OCI-LY7 (cell line): ENCODE data around the gene SNX19. TPM values are rescaled to one million over a fixed set of nuclear protein-coding genes. Genes with fewer than 3 reads are reported as not detected.

Experiments used
- BruUV-seq: library from RNA; stranded (reverse); fragments of 400-500 nt; replicated peaks from 2 replicates; lab custom pipeline; 2021; lab: Mats Ljungman, UMichigan
- CTCF ChIA-PET: fragments of 300-600 bp; sonication (Branson Sonifier 250); formaldehyde crosslinking; loops from one replicate; lab custom pipeline; 2022; ENCODE audit warnings: antibody characterized with exemption; ENCODE audit not compliant: unreplicated experiment; lab: Charles Lee
- POLR2A ChIA-PET: fragments of 300-600 bp; sonication (Branson Sonifier 250); formaldehyde crosslinking; loops from one replicate; lab custom pipeline; 2022; ENCODE audit warnings: antibody characterized with exemption; lab: Charles Lee
- DNase-seq: peaks from one replicate; pipeline ENCODE4 v3.0.0-alpha.2; 2015; ENCODE audit warnings: low spot score
- H2AFZ ChIP-seq: fragments of 200-600 bp; sonication (generic), shearing (Covaris generic); 2 replicates; pipeline ENCODE4 v1.6.1; 2014; ENCODE audit warnings: mild to moderate bottlenecking, antibody characterized with exemption, low read length, moderate library complexity
- H3K27ac ChIP-seq: fragments of 200-600 bp; sonication (generic); 2 replicates; pipeline ENCODE4 v1.5.1; 2014; ENCODE audit warnings: mixed run types, low read depth, mild to moderate bottlenecking, moderate library complexity, low read length, inconsistent platforms; ENCODE audit not compliant: poor library complexity, severe bottlenecking
- H3K36me3 ChIP-seq: fragments of 200-600 bp; sonication (generic); 2 replicates; pipeline ENCODE4 v1.6.1; 2014; ENCODE audit warnings: mild to moderate bottlenecking, antibody characterized with exemption, low read length, moderate library complexity, mixed read lengths; ENCODE audit not compliant: insufficient read depth
- H3K4me1 ChIP-seq: fragments of 200-600 bp; sonication (generic); 2 replicates; pipeline ENCODE4 v1.5.1; 2014; ENCODE audit warnings: mild to moderate bottlenecking, low read length; ENCODE audit not compliant: insufficient read depth, poor library complexity, severe bottlenecking
- H3K4me2 ChIP-seq: fragments of 200-600 bp; sonication (generic); 2 replicates; pipeline ENCODE4 v1.6.1; 2014; ENCODE audit warnings: mild to moderate bottlenecking, low read length
- H3K4me3 ChIP-seq: fragments of 200-600 bp; sonication (generic); 2 replicates; pipeline ENCODE4 v1.5.1; 2014; ENCODE audit warnings: mild to moderate bottlenecking, low read depth, low read length; ENCODE audit not compliant: poor library complexity, severe bottlenecking
- H3K79me2 ChIP-seq: fragments of 200-600 bp; sonication (generic); 2 replicates; pipeline ENCODE4 v1.6.1; 2016; ENCODE audit warnings: low read depth, mild to moderate bottlenecking, low read length, moderate library complexity, mixed read lengths; ENCODE audit not compliant: insufficient read depth
- H3K9me2 ChIP-seq: fragments of 200-600 bp; sonication (generic); 2 replicates; pipeline ENCODE4 v1.6.1; 2016; ENCODE audit warnings: mild to moderate bottlenecking, low read length, mixed read lengths; ENCODE audit not compliant: insufficient read depth
- H3K9me3 ChIP-seq: fragments of 200-600 bp; sonication (generic); 2 replicates; pipeline ENCODE4 v1.6.1; 2014; ENCODE audit warnings: mild to moderate bottlenecking, mixed run types, low read length, mixed read lengths
- H4K20me1 ChIP-seq: fragments of 200-600 bp; sonication (generic); 2 replicates; pipeline ENCODE4 v1.6.1; 2014; ENCODE audit warnings: mild to moderate bottlenecking, antibody characterized with exemption, low read length, moderate library complexity, mixed read lengths; ENCODE audit not compliant: insufficient read depth
- CTCF ChIP-seq: fragments of 200-600 bp; sonication (generic); conservative IDR thresholded peaks from 2 replicates; pipeline ENCODE4 v1.5.1; 2014; ENCODE audit warnings: mild to moderate bottlenecking, antibody characterized with exemption, low read length, moderate library complexity, mixed read lengths
- EZH2phosphoT487 ChIP-seq: fragments of 200-600 bp; sonication (generic); IDR thresholded peaks from 2 replicates; pipeline ENCODE4 v1.6.1; 2018; ENCODE audit warnings: low read depth, borderline replicate concordance, mild to moderate bottlenecking, mixed run types, antibody characterized with exemption, low read length, moderate library complexity, mixed read lengths
- intact Hi-C: fragments of 100-400 bp; cut with micrococcal nuclease; formaldehyde crosslinking; loops from one replicate; pipeline ENCODE4 v1.10.0; 2022; ENCODE audit not compliant: unreplicated experiment
- total RNA-seq, 2 experiments: library from RNA; depleted of rRNA in 1 of 2; stranded (reverse); fragments of >200 nt in 1 of 2; shearing (Covaris generic) in 1 of 2; gene quantifications; 2 replicates each; pipeline ENCODE4 v1.2.3, GENCODE V29; 2014 to 2022

The SNX19 gene
- total RNA-seq, 2 experiments from 2014 or later: 35.0 to 35.8 TPM

GRCh38 chr11:130825561-130825960, 90.7 kb downstream of the SNX19 start:
- H3K36me3 ChIP-seq: no peaks in the 10 kb centered on the region
- intact Hi-C loops: no loop called here
- H3K79me2 ChIP-seq: no peaks in the 10 kb centered on the region
- H3K9me2 ChIP-seq: no peaks in the 10 kb centered on the region
- H2AFZ ChIP-seq: no peak overlapping the region
- no peak overlapping the region for H3K4me3 ChIP-seq
- ChIA-PET CTCF (no interaction called here), POLR2A (no interaction called here)
- H4K20me1 ChIP-seq: no peaks in the 10 kb centered on the region
- no peak overlapping the region for H3K4me2 ChIP-seq
- TF ChIP-seq EZH2phosphoT487 (no peak), CTCF (no peak)
- H3K4me1 ChIP-seq: no peaks in the 10 kb centered on the region
- DNase-seq: no peak
- H3K9me3 ChIP-seq: no peaks in the 10 kb centered on the region
- H3K27ac ChIP-seq: no peak overlapping the region
- BruUV-seq: no TSS peak
